ENCODE measurements around the gene RETREG2.

Gene RETREG2

DNA sequence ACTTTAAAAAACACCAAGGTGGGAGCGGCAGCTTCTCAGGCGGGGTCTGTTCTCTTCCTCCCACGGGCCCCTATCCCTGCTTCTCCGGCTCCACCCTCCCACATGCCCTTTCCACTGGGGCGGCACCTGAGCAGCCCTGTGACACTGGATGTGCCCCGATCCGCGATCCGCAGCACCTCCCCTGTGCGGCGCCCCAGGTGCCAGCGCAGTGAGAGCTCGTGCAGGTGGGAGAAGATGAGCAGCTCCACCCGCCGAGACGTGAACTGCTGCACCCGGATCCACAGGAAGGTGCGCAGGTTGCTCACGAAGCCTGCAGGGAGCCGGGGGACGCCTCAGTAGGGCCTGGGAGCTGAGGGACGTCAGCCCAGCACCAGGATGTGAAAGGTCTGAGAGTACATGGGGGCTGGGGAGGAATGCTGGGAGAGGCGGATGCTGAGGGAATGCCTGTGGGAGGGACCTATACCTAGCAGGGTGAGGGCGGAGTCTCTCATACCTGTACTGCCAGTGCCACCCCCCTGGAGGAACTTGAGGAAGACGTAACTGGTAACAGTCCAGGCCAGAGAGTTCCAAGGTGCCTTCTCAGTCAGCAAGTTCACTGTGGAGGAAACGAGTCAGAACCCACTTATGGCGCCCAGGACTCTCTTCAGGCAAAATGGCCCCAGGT is 37.9 kb downstream of the RETREG2 start:
- H3K36me3 ChIP-seq (ENCODE audit: insufficient read depth): no peaks in the 10 kb centered on the region
- H3K4me3 ChIP-seq (IDR thresholded peaks at IDR 0.05; ENCODE audit: insufficient read depth, low read depth, low read length): no peak overlapping the region
- H3K9ac ChIP-seq: no peak overlapping the region
- no peak overlapping the region for H2AFZ ChIP-seq (ENCODE audit: low read depth)
- no peak overlapping the region for H3K27ac ChIP-seq
- H4K20me1 ChIP-seq (ENCODE audit: insufficient read depth): no peaks in the 10 kb centered on the region
- TF ChIP-seq CTCF (conservative IDR thresholded peaks at IDR 0.05; ENCODE audit: low read depth, low read length): no peak
- H3K27me3 ChIP-seq (ENCODE audit: insufficient read depth, low read depth): no peaks in the 10 kb centered on the region
- H3K4me2 ChIP-seq: no peak overlapping the region
- H3K4me1 ChIP-seq (ENCODE audit: low read depth, poor library complexity, severe bottlenecking): peaks cover 14% of the 10 kb centered on the region
- H3K79me2 ChIP-seq (ENCODE audit: insufficient read depth, low read depth): no peaks in the 10 kb centered on the region

DNA sequence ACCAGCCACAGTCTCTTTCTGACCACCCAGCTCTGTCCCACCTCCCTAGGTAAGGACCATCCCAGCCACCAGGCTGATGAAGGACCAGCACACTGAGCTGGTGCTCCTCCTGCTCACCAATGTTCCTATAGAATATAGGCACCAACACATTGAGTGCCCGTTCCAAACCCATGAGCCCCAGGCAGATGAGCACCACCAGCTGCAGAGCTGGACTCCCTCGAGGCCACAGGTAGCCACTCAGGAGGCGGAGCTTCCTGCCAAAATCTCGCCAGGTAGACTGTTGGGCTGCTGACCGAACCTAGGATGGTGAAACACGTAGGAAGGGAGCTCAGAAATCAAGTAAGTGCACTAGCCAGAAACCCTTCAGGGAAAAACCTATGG is 38.5 kb downstream of the RETREG2 start:
- Histone ChIP-seq H4K20me1 (ENCODE audit: insufficient read depth) (no peaks in the 10 kb centered on the region), H3K27me3 (ENCODE audit: insufficient read depth, low read depth) (no peaks in the 10 kb centered on the region), H3K36me3 (ENCODE audit: insufficient read depth) (no peaks in the 10 kb centered on the region), H2AFZ (ENCODE audit: low read depth) (no peak overlapping the region), H3K79me2 (ENCODE audit: insufficient read depth, low read depth) (no peaks in the 10 kb centered on the region), H3K4me2 (no peak overlapping the region), H3K9ac (no peak overlapping the region), H3K4me1 (ENCODE audit: low read depth, poor library complexity, severe bottlenecking) (peaks cover 14% of the 10 kb centered on the region), H3K27ac (no peak overlapping the region), H3K4me3 (IDR thresholded peaks at IDR 0.05; ENCODE audit: insufficient read depth, low read depth, low read length) (no peak overlapping the region)
- no peak for TF ChIP-seq CTCF (conservative IDR thresholded peaks at IDR 0.05; ENCODE audit: low read depth, low read length)

- Histone ChIP-seq H3K9ac (peak overlapping the region; percentile 85), H4K20me1 (ENCODE audit: insufficient read depth) (no peaks in the 10 kb centered on the region), H3K4me2 (peak overlapping the region; percentile 76), H3K27me3 (ENCODE audit: insufficient read depth, low read depth) (no peaks in the 10 kb centered on the region), H3K27ac (peak overlapping the region; percentile 75), H3K36me3 (ENCODE audit: insufficient read depth) (no peaks in the 10 kb centered on the region; the same call in 1 of the 2 replicates), H3K4me3 (IDR thresholded peaks at IDR 0.05; ENCODE audit: insufficient read depth, low read depth, low read length) (peak overlapping the region; percentile 83), H3K4me1 (ENCODE audit: low read depth, poor library complexity, severe bottlenecking) (peaks cover 14% of the 10 kb centered on the region), H2AFZ (ENCODE audit: low read depth) (peak overlapping the region; percentile 67), H3K79me2 (ENCODE audit: insufficient read depth, low read depth) (no peaks in the 10 kb centered on the region)
- no peak for TF ChIP-seq CTCF (conservative IDR thresholded peaks at IDR 0.05; ENCODE audit: low read depth, low read length)
These were observed 40.2 kb downstream of the RETREG2 start for GRCh38 chr2:219218217-219218731.

DNA sequence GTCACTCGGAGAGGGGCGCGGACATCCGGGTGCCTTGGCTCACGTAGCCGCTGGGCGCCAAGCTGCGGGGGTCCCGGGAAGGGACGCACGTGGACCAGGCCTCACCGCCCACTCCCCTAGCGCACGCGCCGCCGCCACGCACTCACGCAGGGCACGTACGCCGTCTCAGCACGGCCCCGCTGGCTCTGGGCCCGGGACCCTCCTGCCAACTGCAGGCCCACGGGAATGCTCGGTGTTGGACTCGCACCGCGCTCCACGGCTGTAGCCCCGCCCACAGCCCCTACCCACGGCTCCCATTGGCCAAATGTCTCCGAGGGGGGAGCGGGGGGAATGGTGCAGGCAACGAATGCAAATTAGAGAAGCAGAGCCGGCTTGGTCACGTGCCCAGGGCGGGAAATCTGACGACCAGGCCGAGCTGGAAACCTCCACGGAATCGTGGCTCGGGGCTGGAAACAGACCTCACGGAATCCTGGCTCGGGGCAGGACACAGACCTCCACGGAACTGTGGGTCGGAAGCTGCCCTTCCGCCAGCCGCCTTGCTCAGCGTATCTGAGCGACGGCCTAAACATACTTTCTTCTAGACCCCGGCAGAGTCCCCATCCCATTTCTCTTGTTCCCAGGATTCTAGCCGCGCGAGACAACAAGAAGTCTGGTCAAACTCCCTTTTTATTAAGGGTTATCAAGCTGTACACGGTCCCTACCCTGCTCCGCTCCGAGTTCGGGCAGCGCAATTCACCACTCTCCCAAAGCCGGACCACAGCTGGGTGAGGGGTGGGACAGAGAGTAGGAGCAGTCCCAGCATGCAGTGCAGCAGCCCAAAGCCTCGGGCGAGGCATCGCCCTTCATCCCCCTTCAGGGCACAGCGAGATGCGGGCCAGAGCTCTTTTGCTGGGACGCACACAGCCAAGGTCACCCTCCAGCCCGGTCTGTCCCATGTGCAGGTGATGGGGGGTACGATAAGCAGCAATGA is 40.9 kb downstream of the RETREG2 start, which contains the start of gene ABCB6:
Gene ABCB6 (minus strand): TSS at position 227 of the 970 bp plus-strand sequence. CDS start 285 bp downstream, outside the sequence.
- no peaks in the 10 kb centered on the region; the same call in 1 of the 2 replicates for H3K36me3 ChIP-seq (ENCODE audit: insufficient read depth)
- peak within 1 kb of the TSS; percentile 83 for H3K4me3 ChIP-seq (IDR thresholded peaks at IDR 0.05; ENCODE audit: insufficient read depth, low read depth, low read length)
- H3K79me2 ChIP-seq (ENCODE audit: insufficient read depth, low read depth): no peaks in the 10 kb centered on the region
- peak within 1 kb of the TSS; percentile 67 for H2AFZ ChIP-seq (ENCODE audit: low read depth)
- peak within 1 kb of the TSS; percentile 76 for H3K4me2 ChIP-seq
- no peaks in the 10 kb centered on the region for H4K20me1 ChIP-seq (ENCODE audit: insufficient read depth)
- H3K9ac ChIP-seq: peak within 1 kb of the TSS; percentile 85
- TF ChIP-seq CTCF (conservative IDR thresholded peaks at IDR 0.05; ENCODE audit: low read depth, low read length): no peak
- H3K27ac ChIP-seq: peak within 1 kb of the TSS; percentile 75
- H3K27me3 ChIP-seq (ENCODE audit: insufficient read depth, low read depth): no peaks in the 10 kb centered on the region
- peaks cover 14% of the 10 kb centered on the region for H3K4me1 ChIP-seq (ENCODE audit: low read depth, poor library complexity, severe bottlenecking)
